GM12878 (cell line): ENCODE data around the gene BCHE. TPM values are rescaled to one million over a fixed set of nuclear protein-coding genes. Genes with fewer than 3 reads are reported as not detected.

Source experiments
- ATAC-seq: fragments of 200-7000 bp; cut with Tn5 transposase; 3 replicates; pipeline ENCODE4 v1.9.1; 2020; ENCODE audit warnings: mild to moderate bottlenecking, moderate library complexity
- BruUV-seq: library from RNA; stranded (reverse); fragments of 400-500 nt; replicated peaks from 2 replicates; lab custom pipeline; 2021; lab: Mats Ljungman, UMichigan
- CTCF ChIA-PET: fragments of 300-600 bp; sonication (Branson Sonifier 250); formaldehyde crosslinking; extraction: SDS; loops from one replicate; lab custom pipeline; 2021; ENCODE audit warnings: inconsistent platforms; lab: Yijun Ruan, JAX
- POLR2A ChIA-PET: fragments of 350-600 bp; formaldehyde crosslinking; extraction: SDS; loops from one replicate; lab custom pipeline; 2021; ENCODE audit warnings: inconsistent platforms; lab: Charles Lee
- RAD21 ChIA-PET: fragments of 300-600 bp; sonication (Branson Sonifier 250); formaldehyde crosslinking; loops from one replicate; lab custom pipeline; 2023; ENCODE audit warnings: antibody characterized with exemption; ENCODE audit not compliant: unreplicated experiment; lab: Charles Lee
- SMC1A ChIA-PET: fragments of 300-600 bp; sonication (Branson Sonifier 250); formaldehyde crosslinking; loops from one replicate; lab custom pipeline; 2023; ENCODE audit not compliant: unreplicated experiment, uncharacterized antibody; lab: Charles Lee
- DNase-seq: peaks from one replicate; pipeline ENCODE4 v3.0.0-alpha.2; 2011; ENCODE audit warnings: low read depth, low spot score
- FAIRE-seq: peaks from 3 replicates; lab custom pipeline; 2011; peaks lifted over from hg19 to GRCh38; lab: Jason Lieb, UNC
- H2AFZ ChIP-seq: 2 replicates; pipeline ENCODE4 v1.6.0; 2011; ENCODE audit warnings: low read depth, low read length, control low read depth; ENCODE audit not compliant: control insufficient read depth
- H3K27ac ChIP-seq: 2 replicates; pipeline ENCODE4 v1.5.1; 2011; ENCODE audit warnings: control low read depth; ENCODE audit not compliant: control insufficient read depth, insufficient read depth
- H3K27me3 ChIP-seq, 2 experiments: replicated peaks in 1 of 2; 2 replicates each; pipeline versions ENCODE4 v1.6.0 to v1.6.1; 2011; ENCODE audit warnings: low read length in 1 of 2; ENCODE audit not compliant: control insufficient read depth in 2 of 2, insufficient read depth in 2 of 2
- H3K36me3 ChIP-seq, 2 experiments: 2 replicates each; pipeline ENCODE4 v1.5.1; 2011; ENCODE audit warnings: low read length in 1 of 2; ENCODE audit not compliant: control insufficient read depth in 2 of 2, insufficient read depth in 2 of 2
- H3K4me1 ChIP-seq: 2 replicates; pipeline ENCODE4 v1.6.1; 2011; ENCODE audit warnings: mild to moderate bottlenecking, low read length, moderate library complexity, mixed read lengths; ENCODE audit not compliant: control insufficient read depth, insufficient read depth
- H3K4me2 ChIP-seq: 2 replicates; pipeline ENCODE4 v1.6.0; 2011; ENCODE audit warnings: control low read depth; ENCODE audit not compliant: control insufficient read depth, insufficient read depth
- H3K4me3 ChIP-seq: fragments of 200-600 bp; sonication (generic); 2 replicates; pipeline ENCODE4 v1.5.1; 2016
- H3K79me2 ChIP-seq: 2 replicates; pipeline ENCODE4 v1.6.0; 2011; ENCODE audit warnings: low read length; ENCODE audit not compliant: control insufficient read depth, insufficient read depth
- H3K9ac ChIP-seq: 2 replicates; pipeline ENCODE4 v1.8.0; 2011; ENCODE audit warnings: low read length, control low read depth, mixed read lengths; ENCODE audit not compliant: control insufficient read depth, insufficient read depth
- H3K9me3 ChIP-seq: replicated peaks from 3 replicates; pipeline ENCODE4 v1.5.1; 2011; ENCODE audit warnings: mild to moderate bottlenecking, low read length; ENCODE audit not compliant: control insufficient read depth, insufficient read depth
- H4K20me1 ChIP-seq: 2 replicates; pipeline ENCODE4 v1.6.0; 2011; ENCODE audit not compliant: control insufficient read depth, insufficient read depth
- ASH2L ChIP-seq: fragments of 300-600, 200-600 bp; sonication (generic); IDR thresholded peaks from 2 replicates; pipeline ENCODE4 v1.6.1; 2017; ENCODE audit warnings: low read depth, mild to moderate bottlenecking, borderline replicate concordance
- ATF7 ChIP-seq: fragments of 450-650 bp; IDR thresholded peaks from 2 replicates; pipeline ENCODE4 v1.6.1; 2016; ENCODE audit warnings: low read depth, mild to moderate bottlenecking
- BCL3 ChIP-seq: IDR thresholded peaks from 2 replicates; pipeline ENCODE4 v1.6.1; 2011; ENCODE audit warnings: borderline replicate concordance, low read depth, mild to moderate bottlenecking, moderate library complexity, low read length; ENCODE audit not compliant: insufficient read depth, poor library complexity, severe bottlenecking
- EZH2 ChIP-seq: IDR thresholded peaks from 2 replicates; pipeline ENCODE4 v1.6.1; 2012; ENCODE audit warnings: low read depth, mild to moderate bottlenecking, control low read depth, inconsistent platforms, low read length, borderline replicate concordance; ENCODE audit not compliant: control insufficient read depth
- HSF1 ChIP-seq: fragments of 150-350 bp; IDR thresholded peaks from 2 replicates; pipeline ENCODE4 v1.6.1; 2014; ENCODE audit warnings: mild to moderate bottlenecking, low read depth, low read length
- JUNB ChIP-seq: IDR thresholded peaks from 2 replicates; pipeline ENCODE4 v1.6.1; 2016; ENCODE audit warnings: antibody characterized with exemption, mild to moderate bottlenecking
- NFYB ChIP-seq: IDR thresholded peaks from 2 replicates; pipeline ENCODE4 v1.6.1; 2011; ENCODE audit warnings: low read depth, mild to moderate bottlenecking, low read length, improper control_type of control experiment, moderate library complexity; ENCODE audit not compliant: insufficient read depth
- RB1 ChIP-seq: fragments of 450-650 bp; formaldehyde crosslinking; IDR thresholded peaks from 2 replicates; pipeline ENCODE4 v1.6.1; 2017; ENCODE audit warnings: mild to moderate bottlenecking, borderline replicate concordance
- RUNX3 ChIP-seq: IDR thresholded peaks from 2 replicates; pipeline ENCODE4 v1.6.1; 2012; ENCODE audit warnings: low read length, inconsistent platforms
- SIX5 ChIP-seq: IDR thresholded peaks from 2 replicates; pipeline ENCODE4 v1.6.1; 2011; ENCODE audit warnings: mild to moderate bottlenecking, low read depth, low read length, moderate library complexity; ENCODE audit not compliant: severe bottlenecking
- SMC3 ChIP-seq: IDR thresholded peaks from 2 replicates; pipeline ENCODE4 v1.6.1; 2011; ENCODE audit warnings: low read length, improper control_type of control experiment, borderline replicate concordance
- TCF7 ChIP-seq: IDR thresholded peaks from 2 replicates; pipeline ENCODE4 v1.6.1; 2014; ENCODE audit warnings: antibody characterized with exemption, borderline replicate concordance
- ZNF622 ChIP-seq: fragments of 450-650 bp; IDR thresholded peaks from 2 replicates; pipeline ENCODE4 v1.6.1; 2017; ENCODE audit warnings: mild to moderate bottlenecking, inconsistent platforms
- WGBS: methylation state at CpG from one replicate; pipeline ENCODE4 v1.1.6; 2016; ENCODE audit warnings: low lambda C conversion rate; ENCODE audit not compliant: insufficient replicate concordance, insufficient coverage; ENCODE audit errors: missing lambda C conversion rate; 5-methylcytosine and 5-hydroxymethylcytosine counted together
- in situ Hi-C: fragments of 300-500 bp; cut with MboI; formaldehyde crosslinking; loops from 9 replicates; pipeline ENCODE4 v1.14.3; 2018; ENCODE audit warnings: mixed read lengths
- intact Hi-C: fragments of 100-400 bp; cut with micrococcal nuclease; formaldehyde crosslinking; loops from one replicate; pipeline ENCODE4 v1.14.2; 2022; ENCODE audit not compliant: unreplicated experiment
- polyA plus RNA-seq, 11 experiments: library from polyadenylated mRNA; depleted of rRNA in 4 of 11; unstranded in 6 of 11; stranded (reverse) in 5 of 11; fragments of >200 nt; fragmentation: Nextera tagmentation in 4 of 11; fragmentation: Illumina TruSeq in 1 of 11; extraction: Ambion mirVana in 4 of 11; extraction: Trizol in 1 of 11; gene quantifications; 1 replicate in 1 of 11; 2 replicates in 10 of 11; pipeline versions ENCODE4 v1.2.1 to v1.2.3, GENCODE V29; 2011 to 2016; ENCODE audit warnings: inconsistent platforms in 2 of 11, missing spikeins in 2 of 11, low read depth in 1 of 11
- total RNA-seq, 4 experiments: library from RNA; depleted of rRNA in 3 of 4; stranded (reverse); fragments of >200 nt in 3 of 4; fragmentation: Illumina TruSeq in 1 of 4; extraction: Trizol in 1 of 4; gene quantifications; 2 replicates each; pipeline versions ENCODE4 v1.2.1 to v1.2.3, GENCODE V29; 2013 to 2021

BCHE gene
- total and polyA plus RNA-seq, 10 of the 15 experiments (the other 5 are each of a cell fraction or from before 2014, with no cell fraction given): 16.8 to 233 (median 29.3) TPM

- Histone ChIP-seq H3K4me2 (no peak overlapping the region), H3K4me1 (no peaks in the 10 kb centered on the region), H4K20me1 (no peaks in the 10 kb centered on the region), H3K4me3 (no peak overlapping the region), H3K79me2 (no peaks in the 10 kb centered on the region), H3K9ac (no peak overlapping the region), H3K9me3 (no peaks in the 10 kb centered on the region), H3K27ac (no peak overlapping the region), H3K36me3 (no peaks in the 10 kb centered on the region), H2AFZ (no peak overlapping the region), H3K27me3 (no peaks in the 10 kb centered on the region)
- WGBS: 3% methylated on average over 1 of the region's 1 CpG
- intact Hi-C loops: no loop called here
- POLR2A ChIA-PET: interaction anchor here (0.5 to 1.6 kb wide), 8 partner anchors 8 to 30 kb away, joined by 3 to 7 read pairs (median 4); no protein-coding TSS in a partner anchor
- TF ChIP-seq RB1: no peak
- TF ChIP-seq SMC3: no peak
- no peak for TF ChIP-seq ATF7
- no peak for TF ChIP-seq HSF1
- TF ChIP-seq ASH2L: no peak
- no peak for TF ChIP-seq EZH2
- no peak for TF ChIP-seq BCL3
- no peak for TF ChIP-seq JUNB
- no peak for TF ChIP-seq ZNF622
- TF ChIP-seq TCF7: no peak
- no peak for TF ChIP-seq NFYB
- TF ChIP-seq RUNX3: no peak; the same call in 1 of the 2 replicates
- no peak for TF ChIP-seq SIX5
- CTCF ChIA-PET: interaction anchor here (0.5 to 2.0 kb wide), 5 partner anchors 12 to 36 kb away, joined by 3 to 4 read pairs (median 3); no protein-coding TSS in a partner anchor
- RAD21 ChIA-PET: interaction anchor here (0.9 to 4.6 kb wide), 19 partner anchors 8 to 553 kb away, joined by 3 to 87 read pairs (median 4); no protein-coding TSS in a partner anchor
- BruUV-seq: no TSS peak
- in situ Hi-C loops: no loop called here
- no peak for FAIRE-seq
- peak; percentile 24 for ATAC-seq
- SMC1A ChIA-PET: interaction anchor here (0.5 to 4.3 kb wide), 17 partner anchors 8 to 335 kb away, joined by 3 to 55 read pairs (median 5); no protein-coding TSS in a partner anchor
- no peak for DNase-seq
These were observed 578 bp upstream of the BCHE start for GRCh38 chr3:165837801-165838200.
